ENCODE measurements around the gene ADAMTS17.

DNA sequence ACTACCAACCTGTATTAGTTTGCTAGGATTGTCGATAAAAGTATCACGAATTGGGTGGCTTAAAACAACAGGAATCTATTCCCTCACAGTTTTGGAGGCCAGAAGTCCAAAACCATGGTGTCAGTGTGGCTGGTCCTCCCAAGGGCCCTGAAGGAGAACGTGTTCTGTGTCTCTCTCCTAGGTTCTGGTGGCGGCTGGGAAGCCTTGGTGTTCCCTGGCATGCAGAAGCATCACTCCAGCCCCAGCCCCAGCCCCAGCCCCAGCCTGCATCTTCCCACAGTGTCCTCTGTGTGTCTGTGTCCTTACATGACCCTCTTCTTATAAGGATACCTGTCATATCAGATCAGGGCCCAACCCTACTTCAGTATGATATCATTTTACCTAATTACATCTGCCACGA lies 336.1 kb downstream of the ADAMTS17 start:
- TF ChIP-seq, protein P1, sequence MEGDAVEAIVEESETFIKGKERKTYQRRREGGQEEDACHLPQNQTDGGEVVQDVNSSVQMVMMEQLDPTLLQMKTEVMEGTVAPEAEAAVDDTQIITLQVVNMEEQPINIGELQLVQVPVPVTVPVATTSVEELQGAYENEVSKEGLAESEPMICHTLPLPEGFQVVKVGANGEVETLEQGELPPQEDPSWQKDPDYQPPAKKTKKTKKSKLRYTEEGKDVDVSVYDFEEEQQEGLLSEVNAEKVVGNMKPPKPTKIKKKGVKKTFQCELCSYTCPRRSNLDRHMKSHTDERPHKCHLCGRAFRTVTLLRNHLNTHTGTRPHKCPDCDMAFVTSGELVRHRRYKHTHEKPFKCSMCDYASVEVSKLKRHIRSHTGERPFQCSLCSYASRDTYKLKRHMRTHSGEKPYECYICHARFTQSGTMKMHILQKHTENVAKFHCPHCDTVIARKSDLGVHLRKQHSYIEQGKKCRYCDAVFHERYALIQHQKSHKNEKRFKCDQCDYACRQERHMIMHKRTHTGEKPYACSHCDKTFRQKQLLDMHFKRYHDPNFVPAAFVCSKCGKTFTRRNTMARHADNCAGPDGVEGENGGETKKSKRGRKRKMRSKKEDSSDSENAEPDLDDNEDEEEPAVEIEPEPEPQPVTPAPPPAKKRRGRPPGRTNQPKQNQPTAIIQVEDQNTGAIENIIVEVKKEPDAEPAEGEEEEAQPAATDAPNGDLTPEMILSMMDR (IDR thresholded peaks at IDR 0.05) = no peak
- TF ChIP-seq POLR2A (IDR thresholded peaks at IDR 0.05) = no peak

All from testis (tissue), 2 donors.